Liver (tissue), 3 donors: ENCODE data around the gene RAI1.

Experiments used
- CTCF ChIP-seq: fragments of 150-350 bp; IDR thresholded peaks from 2 replicates; pipeline ENCODE4 v1.5.1; 2017; ENCODE audit warnings: improper control_type of control experiment, low read depth, low read length; ENCODE audit not compliant: missing input control
- GABPA ChIP-seq, 2 donors: IDR thresholded peaks in 1 of 2; conservative IDR thresholded peaks in 1 of 2; 2 replicates each; pipeline ENCODE4 v1.6.1; 2016; ENCODE audit warnings: antibody characterized with exemption in 2 of 2, mild to moderate bottlenecking in 1 of 2, moderate library complexity in 1 of 2
- JUND ChIP-seq, 2 donors: IDR thresholded peaks; 2 replicates each; pipeline ENCODE4 v1.6.1; 2016; ENCODE audit warnings: antibody characterized with exemption in 2 of 2
- MAX ChIP-seq: IDR thresholded peaks from 2 replicates; pipeline ENCODE4 v1.6.1; 2016; ENCODE audit warnings: antibody characterized with exemption
- TAF1 ChIP-seq: conservative IDR thresholded peaks from 2 replicates; pipeline ENCODE4 v1.6.1; 2016; ENCODE audit warnings: antibody characterized with exemption, mild to moderate bottlenecking
- YY1 ChIP-seq: IDR thresholded peaks from 2 replicates; pipeline ENCODE4 v1.6.1; 2016; ENCODE audit warnings: antibody characterized with exemption, mild to moderate bottlenecking
- donor health status: healthy.
- donor health status: healthy.

- TF ChIP-seq CTCF (no peak), GABPA (IDR thresholded peaks at IDR 0.05 in 1 of 2, conservative IDR thresholded peaks at IDR 0.05 in 1 of 2) (no peak), MAX (no peak), JUND (IDR thresholded peaks at IDR 0.05) (no peak), YY1 (no peak), TAF1 (no peak)
Observed at GRCh38 chr17:17848311-17849082, 167.2 kb downstream of the RAI1 start.
